GM18498 (cell line): ENCODE measurements around the gene DUSP14.

Experiments
- ATAC-seq: cut with Tn5 transposase; IDR thresholded peaks from one replicate; pipeline ENCODE4 v1.9.1; 2021; ENCODE audit warnings: mild to moderate bottlenecking, moderate library complexity; ENCODE audit not compliant: unreplicated experiment

DUSP14 gene

GRCh38 chr17:37512442-37513068, 22.9 kb downstream of the DUSP14 start:
- no peak for ATAC-seq

- ATAC-seq, result no peak
Observed at GRCh38 chr17:37513711-37514110, 24.0 kb downstream of the DUSP14 start.

- no peak for ATAC-seq
Observed at GRCh38 chr17:37516127-37516571, 26.5 kb downstream of the DUSP14 start.

GRCh38 chr17:37517881-37518280, 28.2 kb downstream of the DUSP14 start:
- no peak for ATAC-seq

- ATAC-seq, result no peak
Observed at GRCh38 chr17:37518826-37519225, 29.1 kb downstream of the DUSP14 start.

GRCh38 chr17:37519251-37519985, 29.7 kb downstream of the DUSP14 start:
- no peak for ATAC-seq

- no peak for ATAC-seq
Observed at GRCh38 chr17:37520174-37520573, 30.5 kb downstream of the DUSP14 start.

- no peak for ATAC-seq
Observed at GRCh38 chr17:37521821-37522220, 32.1 kb downstream of the DUSP14 start.

GRCh38 chr17:37523715-37524219, 34.1 kb downstream of the DUSP14 start:
- ATAC-seq, result no peak

- ATAC-seq, result no peak
Observed at GRCh38 chr17:37527249-37527851, 37.7 kb downstream of the DUSP14 start.

- no peak for ATAC-seq
Observed at GRCh38 chr17:37530420-37530819, 40.7 kb downstream of the DUSP14 start.

GRCh38 chr17:37532756-37533155, 43.1 kb downstream of the DUSP14 start:
- no peak for ATAC-seq

GRCh38 chr17:37535906-37536305, 46.2 kb downstream of the DUSP14 start:
- ATAC-seq, result no peak

GRCh38 chr17:37538981-37539659, 49.4 kb downstream of the DUSP14 start:
- no peak for ATAC-seq

GRCh38 chr17:37541880-37542660, 52.4 kb downstream of the DUSP14 start:
- no peak for ATAC-seq

- no peak for ATAC-seq
Observed at GRCh38 chr17:37543637-37544052, 54.0 kb downstream of the DUSP14 start.

GRCh38 chr17:37545486-37545885, 55.8 kb downstream of the DUSP14 start:
- no peak for ATAC-seq

- ATAC-seq, result no peak
Observed at GRCh38 chr17:37546302-37546701, 56.6 kb downstream of the DUSP14 start.

- ATAC-seq, result no peak
Observed at GRCh38 chr17:37547986-37548385, 58.3 kb downstream of the DUSP14 start.

- ATAC-seq, result no peak
Observed at GRCh38 chr17:37551788-37552187, 62.1 kb downstream of the DUSP14 start.
